NCI-H748 treated with DMSO at 0.1 percent for 48 hours (cell line): ENCODE data around the gene GALNT2.

ENCODE experiments used
- DNase-seq: peaks from one replicate; lab custom pipeline; 2025; lab: John Stamatoyannopoulos, UW

The GALNT2 gene

DNA sequence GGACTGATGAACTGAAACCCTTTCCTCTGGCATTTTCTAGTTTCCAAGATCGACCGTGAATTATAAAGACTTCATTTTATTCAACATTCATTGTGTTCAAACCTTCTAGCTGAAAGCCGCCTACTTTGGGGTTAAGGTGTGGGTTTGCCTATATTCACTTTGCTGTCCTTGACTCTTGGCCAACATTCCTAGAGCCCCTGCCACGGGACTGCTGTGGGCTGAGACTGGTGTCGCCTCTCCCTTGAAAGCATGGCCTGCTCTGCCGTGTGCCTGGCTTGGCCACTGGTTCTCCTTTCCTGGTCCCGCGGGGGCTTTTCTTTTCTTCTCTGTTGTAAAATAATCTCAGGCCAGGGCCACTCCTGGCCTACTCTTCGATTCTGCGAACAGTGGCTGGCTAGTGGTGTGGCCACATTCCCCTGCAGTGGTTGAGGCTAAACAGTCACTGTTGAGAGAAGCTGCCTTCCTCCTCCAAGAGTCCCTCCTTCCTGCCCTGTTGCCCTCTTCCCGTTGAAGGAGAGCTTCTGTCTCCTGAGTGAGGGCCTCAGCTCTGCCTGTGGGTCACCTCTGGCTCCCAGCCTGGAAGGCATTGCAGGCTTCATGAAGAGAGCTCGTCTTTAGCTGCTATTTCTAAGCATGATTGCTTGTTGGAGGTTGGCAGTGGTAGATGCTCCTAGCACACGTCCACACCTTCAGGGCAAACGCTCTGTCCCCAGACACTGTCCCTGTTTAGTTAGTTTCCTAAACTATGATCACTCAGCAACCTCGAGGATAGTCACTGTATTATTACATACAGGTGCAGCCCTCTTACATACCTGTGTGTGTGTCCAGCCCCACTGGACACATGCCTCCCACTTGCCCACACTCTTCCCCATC, 80.5 kb downstream of the GALNT2 start:
- DNase-seq = no peak

DNA sequence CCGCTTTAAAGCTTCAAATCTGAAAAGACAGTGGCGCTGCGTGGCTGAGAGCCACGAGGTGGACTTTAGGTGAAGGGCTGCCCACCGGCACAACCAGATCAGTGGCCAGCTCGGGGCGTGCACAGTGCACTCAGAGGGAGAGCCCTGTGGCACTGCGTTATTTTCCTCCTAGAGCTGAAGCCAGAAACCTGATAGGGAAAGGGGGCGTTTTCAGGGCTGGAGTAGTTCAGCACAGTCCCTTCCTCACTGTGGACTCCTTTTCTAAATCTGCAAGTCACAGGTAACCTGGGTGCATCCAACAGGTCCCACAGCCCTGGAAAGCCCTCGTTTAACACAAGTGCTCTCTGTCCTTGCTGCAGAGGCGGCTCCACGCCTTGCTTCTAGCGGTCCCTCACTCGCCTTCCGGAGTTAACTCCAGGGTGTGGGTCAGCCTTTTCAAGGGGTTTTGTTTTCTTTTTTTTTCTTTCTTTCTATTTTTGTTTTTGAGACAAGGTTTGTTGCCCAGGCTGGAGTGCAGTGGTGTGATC, 81.2 kb downstream of the GALNT2 start:
- DNase-seq = no peak

GRCh38 chr1:230148768-230149469, 81.9 kb downstream of the GALNT2 start:
- DNase-seq = no peak

DNA sequence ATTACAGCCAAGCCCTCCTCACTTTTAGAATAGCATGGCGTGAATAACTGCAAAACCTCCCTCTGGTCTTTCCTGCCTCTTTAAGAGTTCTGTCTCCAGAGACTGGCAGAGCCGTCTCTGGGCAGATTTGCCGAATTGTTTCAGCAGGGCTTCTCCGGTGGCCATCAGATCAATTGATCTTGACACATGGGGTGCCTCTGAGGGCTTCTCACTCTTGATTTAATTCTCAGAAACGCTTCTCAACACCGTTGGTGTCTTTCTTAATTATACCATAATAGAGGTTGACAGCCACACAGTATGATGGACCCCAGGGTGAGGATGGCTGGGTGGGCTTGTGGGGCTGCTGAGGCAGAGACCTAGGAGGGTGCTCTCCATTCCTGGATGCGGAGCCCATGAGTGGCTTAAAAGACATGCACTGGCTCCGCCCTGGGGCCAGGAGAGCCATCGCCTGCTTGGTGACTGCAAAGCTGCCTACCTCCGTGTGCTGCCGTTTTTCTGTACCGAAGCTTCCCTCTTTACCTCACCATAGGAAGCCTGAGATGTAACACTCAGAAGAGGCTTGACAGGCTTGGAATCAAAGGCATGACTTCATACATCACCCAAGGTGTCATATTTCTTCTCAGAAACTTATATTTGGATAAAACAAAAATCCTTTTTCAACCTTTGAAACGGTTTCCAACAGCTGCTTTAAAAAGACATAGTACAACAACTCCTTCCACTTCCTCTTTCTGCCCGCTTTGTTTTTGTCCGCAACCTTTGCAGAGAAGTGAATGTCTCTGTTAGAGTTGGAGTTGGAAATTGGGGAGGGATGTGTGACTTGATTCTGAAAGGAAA, 82.9 kb downstream of the GALNT2 start:
- DNase-seq = no peak

- no peak for DNase-seq
These were observed 83.6 kb downstream of the GALNT2 start for GRCh38 chr1:230150615-230151014.

GRCh38 chr1:230151924-230152468, 85.0 kb downstream of the GALNT2 start:
- no peak for DNase-seq

DNA sequence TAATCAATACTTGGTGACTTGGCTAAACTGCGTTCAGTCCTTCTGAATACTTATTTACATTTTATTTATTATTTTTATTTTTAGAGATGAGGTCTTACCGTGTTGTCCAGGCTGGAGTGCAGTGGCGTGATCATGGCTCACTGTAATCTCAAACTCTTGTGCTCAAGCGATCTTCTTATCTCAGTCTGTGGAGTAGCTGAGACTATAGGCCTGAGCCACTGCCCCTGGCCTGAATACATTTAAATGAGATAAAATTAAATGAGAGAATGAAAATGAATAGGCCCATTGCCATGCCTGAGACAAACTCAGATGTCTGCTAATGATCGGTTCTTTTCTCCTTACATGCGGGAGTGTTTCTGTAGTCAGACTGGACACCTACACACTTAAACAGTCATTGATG, 86.0 kb downstream of the GALNT2 start:
- DNase-seq = no peak

GRCh38 chr1:230153641-230154296, 86.7 kb downstream of the GALNT2 start:
- DNase-seq = no peak

DNA sequence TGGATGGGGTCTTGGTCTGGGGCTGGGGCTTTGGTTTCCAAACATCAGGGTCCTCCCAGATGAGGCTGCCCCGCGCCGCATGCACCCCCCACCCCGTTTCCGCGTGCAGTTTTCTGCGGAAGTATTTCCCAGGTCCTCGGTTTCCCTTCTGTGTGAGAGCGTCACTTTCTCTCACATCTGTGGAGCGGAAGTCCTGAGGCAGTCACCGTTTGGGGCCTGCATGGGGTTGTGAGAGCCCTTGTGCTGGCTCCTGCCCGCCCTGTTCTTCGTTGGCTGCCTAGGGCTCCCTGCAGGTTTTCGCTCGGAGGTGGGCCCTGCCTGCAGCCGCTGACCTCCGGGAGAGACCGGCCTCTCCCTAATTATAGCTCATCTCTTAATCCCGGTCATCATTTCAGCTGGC, 88.0 kb downstream of the GALNT2 start:
- no peak for DNase-seq

DNA sequence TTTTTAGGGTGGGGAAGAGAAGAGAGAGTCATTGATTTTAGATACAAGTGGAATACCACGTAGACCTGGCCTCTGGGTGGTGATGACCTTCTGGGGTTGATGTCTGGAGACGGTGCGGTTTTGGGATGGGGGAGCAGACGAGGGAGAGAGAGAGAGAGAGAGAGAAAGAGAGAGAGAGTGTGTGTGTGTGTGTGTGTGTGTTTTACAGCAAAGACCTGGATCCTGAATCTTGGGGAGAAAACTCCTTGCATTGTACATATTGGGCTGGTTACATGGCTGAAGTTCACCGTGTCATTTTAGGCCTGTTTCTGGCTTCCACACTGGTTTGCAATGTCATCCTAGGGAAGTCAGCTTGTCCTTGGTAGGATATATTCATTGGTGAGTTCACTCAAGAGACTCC, 89.0 kb downstream of the GALNT2 start:
- no peak for DNase-seq

DNA sequence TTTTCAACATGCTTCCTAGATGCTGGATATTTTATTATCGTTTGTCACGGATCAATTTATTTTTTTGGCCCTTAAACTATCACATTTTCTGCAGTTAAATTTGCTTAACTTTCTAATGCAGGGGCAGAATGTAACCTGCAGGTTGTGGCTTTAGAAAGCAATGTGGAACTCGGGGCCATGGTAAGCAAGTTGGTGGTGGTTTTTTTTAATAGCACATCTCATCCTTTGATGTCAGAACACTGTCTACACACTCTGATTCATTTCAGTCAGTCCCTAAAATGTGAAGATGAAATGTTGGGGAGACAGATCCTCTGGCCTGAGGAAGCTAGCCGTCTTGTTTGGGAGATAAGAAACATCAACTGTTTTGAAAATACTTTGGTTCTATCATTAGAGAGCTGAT, 89.5 kb downstream of the GALNT2 start:
- no peak for DNase-seq

- DNase-seq = peak; percentile 44
These were observed 90.7 kb downstream of the GALNT2 start for GRCh38 chr1:230157420-230158390.

DNA sequence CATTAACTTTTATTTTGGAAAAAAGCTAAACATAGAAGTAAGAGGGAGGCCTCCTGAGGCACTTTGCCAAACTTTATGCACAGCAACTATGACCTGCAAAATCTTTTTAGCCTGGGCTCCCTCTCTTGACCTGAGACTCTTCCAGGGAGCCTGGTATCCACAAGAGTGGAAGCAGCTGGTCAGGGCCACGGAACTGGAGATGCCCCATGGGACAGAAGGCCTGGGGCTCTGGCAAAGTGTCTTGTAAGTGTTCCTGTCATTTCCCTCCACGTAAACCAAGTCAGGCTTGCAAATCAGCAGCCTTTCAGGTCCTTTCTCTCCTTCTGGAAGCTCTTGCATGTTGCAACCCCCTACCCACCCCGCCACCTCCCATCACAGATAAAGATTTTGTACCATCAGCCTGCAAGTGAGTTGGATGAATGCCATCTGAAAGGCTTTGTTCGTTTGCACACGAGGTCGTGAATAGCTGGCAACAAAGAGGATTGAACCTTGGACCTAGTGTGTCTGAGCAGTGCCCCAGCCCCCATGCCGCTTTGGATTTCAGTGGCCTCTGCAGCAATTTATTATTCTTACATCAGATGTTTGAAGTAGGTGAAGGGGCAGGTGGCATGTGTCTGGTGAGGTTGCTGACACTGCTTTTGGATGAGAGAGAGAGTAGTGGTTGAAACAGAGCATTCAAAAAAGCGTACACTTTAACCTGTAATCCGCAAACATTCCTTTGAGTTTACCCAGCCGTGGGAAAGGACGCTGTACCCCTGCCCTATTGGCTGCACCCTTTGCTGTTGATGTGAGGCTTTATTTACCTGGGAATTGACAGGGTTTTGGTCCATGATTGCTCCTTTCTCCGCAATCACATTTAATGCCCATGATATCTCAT, 91.6 kb downstream of the GALNT2 start:
- DNase-seq = peak; percentile 62

DNA sequence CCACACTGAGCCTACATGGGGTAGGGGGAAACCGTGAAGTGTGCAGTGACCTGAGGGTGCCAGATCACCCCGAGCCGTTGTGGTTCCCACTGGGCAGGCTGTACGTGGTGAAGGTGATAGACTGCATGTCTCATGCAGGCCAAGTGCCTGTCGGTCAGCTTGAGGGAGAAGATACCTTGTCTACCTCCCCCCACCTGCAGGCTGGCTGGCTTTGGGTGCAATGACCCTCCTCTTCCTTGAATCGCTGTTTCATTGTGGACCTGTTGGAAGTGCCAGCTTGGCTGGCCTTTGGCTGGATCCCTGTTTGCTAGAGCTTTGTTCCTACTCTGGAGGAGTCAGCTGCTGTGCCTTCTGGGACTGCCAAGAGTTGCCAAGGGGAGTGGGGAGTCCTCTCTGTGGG, 92.5 kb downstream of the GALNT2 start:
- no peak for DNase-seq

- DNase-seq = no peak
These were observed 94.1 kb downstream of the GALNT2 start for GRCh38 chr1:230160957-230161771.

- DNase-seq = no peak
These were observed 96.2 kb downstream of the GALNT2 start for GRCh38 chr1:230163205-230163604.

DNA sequence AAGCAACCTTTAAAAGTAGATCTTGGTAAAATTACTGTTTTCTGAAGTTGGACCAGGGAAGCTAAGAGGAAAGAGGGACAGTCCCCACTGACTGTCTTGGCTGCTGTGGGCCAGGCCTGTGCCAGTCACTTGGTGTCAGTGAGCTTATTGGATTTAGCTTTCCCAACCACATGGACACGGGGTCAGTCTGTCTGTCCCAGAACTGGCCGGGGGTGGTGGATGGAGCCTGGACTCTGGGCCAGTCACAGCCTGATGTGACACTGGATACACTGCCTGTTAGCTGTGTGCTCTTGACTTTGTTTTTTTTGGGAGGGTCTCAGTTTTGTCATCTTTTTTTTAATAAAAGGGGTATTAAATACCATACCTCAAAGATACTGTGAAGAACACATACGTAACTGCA, 96.7 kb downstream of the GALNT2 start:
- no peak for DNase-seq

- DNase-seq = no peak
These were observed 98.5 kb downstream of the GALNT2 start for GRCh38 chr1:230165536-230165935.
